ENCODE data around the gene TSC22D2.

DNA sequence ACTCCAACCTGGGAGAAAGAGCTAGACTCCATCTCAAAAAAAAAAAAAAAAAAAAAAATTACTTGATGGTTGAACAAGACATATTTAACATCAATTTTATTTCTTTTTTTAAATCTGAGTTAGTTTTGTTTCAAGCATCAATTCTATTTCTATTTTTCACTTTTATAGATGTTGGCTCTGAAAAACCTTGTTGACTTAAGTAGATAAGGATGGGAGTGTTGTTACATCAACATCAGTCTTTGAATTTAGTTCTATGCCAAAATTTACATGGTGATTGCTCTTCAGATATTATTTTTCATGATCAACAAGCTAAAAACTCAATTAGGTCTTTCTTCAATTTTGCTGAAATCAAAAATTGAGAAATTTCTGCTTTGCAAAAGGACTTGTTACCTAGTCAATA, 71.3 kb downstream of the TSC22D2 start:
- no peak for TF ChIP-seq EZH2 (IDR thresholded peaks at IDR 0.05; ENCODE audit: borderline replicate concordance, control insufficient read depth, low read depth, low read length)
- TF ChIP-seq, protein P1, sequence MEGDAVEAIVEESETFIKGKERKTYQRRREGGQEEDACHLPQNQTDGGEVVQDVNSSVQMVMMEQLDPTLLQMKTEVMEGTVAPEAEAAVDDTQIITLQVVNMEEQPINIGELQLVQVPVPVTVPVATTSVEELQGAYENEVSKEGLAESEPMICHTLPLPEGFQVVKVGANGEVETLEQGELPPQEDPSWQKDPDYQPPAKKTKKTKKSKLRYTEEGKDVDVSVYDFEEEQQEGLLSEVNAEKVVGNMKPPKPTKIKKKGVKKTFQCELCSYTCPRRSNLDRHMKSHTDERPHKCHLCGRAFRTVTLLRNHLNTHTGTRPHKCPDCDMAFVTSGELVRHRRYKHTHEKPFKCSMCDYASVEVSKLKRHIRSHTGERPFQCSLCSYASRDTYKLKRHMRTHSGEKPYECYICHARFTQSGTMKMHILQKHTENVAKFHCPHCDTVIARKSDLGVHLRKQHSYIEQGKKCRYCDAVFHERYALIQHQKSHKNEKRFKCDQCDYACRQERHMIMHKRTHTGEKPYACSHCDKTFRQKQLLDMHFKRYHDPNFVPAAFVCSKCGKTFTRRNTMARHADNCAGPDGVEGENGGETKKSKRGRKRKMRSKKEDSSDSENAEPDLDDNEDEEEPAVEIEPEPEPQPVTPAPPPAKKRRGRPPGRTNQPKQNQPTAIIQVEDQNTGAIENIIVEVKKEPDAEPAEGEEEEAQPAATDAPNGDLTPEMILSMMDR (IDR thresholded peaks at IDR 0.05 in 2 of 3, conservative IDR thresholded peaks at IDR 0.05 in 1 of 3; ENCODE audit: control insufficient read depth in 2 of 3, extremely low read depth in 1 of 3, insufficient read depth in 1 of 3, low read depth in 3 of 3, low read length in 3 of 3): no peak
- TF ChIP-seq, protein P2, sequence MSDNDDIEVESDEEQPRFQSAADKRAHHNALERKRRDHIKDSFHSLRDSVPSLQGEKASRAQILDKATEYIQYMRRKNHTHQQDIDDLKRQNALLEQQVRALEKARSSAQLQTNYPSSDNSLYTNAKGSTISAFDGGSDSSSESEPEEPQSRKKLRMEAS (IDR thresholded peaks at IDR 0.05; ENCODE audit: low read depth, low read length): no peak
- TF ChIP-seq, protein P3, sequence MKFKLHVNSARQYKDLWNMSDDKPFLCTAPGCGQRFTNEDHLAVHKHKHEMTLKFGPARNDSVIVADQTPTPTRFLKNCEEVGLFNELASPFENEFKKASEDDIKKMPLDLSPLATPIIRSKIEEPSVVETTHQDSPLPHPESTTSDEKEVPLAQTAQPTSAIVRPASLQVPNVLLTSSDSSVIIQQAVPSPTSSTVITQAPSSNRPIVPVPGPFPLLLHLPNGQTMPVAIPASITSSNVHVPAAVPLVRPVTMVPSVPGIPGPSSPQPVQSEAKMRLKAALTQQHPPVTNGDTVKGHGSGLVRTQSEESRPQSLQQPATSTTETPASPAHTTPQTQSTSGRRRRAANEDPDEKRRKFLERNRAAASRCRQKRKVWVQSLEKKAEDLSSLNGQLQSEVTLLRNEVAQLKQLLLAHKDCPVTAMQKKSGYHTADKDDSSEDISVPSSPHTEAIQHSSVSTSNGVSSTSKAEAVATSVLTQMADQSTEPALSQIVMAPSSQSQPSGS (IDR thresholded peaks at IDR 0.05; ENCODE audit: low read length): no peak
- TF ChIP-seq EP300 (IDR thresholded peaks at IDR 0.05; ENCODE audit: borderline replicate concordance in 1 of 2, control insufficient read depth in 1 of 2, low read depth in 2 of 2, low read length in 2 of 2): no peak
- TF ChIP-seq, protein P4, sequence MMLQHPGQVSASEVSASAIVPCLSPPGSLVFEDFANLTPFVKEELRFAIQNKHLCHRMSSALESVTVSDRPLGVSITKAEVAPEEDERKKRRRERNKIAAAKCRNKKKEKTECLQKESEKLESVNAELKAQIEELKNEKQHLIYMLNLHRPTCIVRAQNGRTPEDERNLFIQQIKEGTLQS (IDR thresholded peaks at IDR 0.05; ENCODE audit: borderline replicate concordance, extremely low read depth, low read depth, low read length): no peak
- TF ChIP-seq POLR2AphosphoS5 (IDR thresholded peaks at IDR 0.05; ENCODE audit: low read length): no peak

All from GM12878 (cell line).